Suprapubic skin (tissue), 4 donors: ENCODE results near the gene PLK1.

Experiments
- EP300 ChIP-seq: sonication (generic); formaldehyde crosslinking; IDR thresholded peaks from one replicate; pipeline ENCODE4 v1.6.1; 2017; ENCODE audit warnings: antibody characterized with exemption
- POLR2A ChIP-seq, 2 donors: fragments of 450-650 bp; IDR thresholded peaks; one replicate each; pipeline ENCODE4 v1.6.1; 2017; ENCODE audit warnings: antibody characterized with exemption in 2 of 2, mild to moderate bottlenecking in 2 of 2, moderate library complexity in 2 of 2
- POLR2AphosphoS5 ChIP-seq, 3 donors: sonication (generic); formaldehyde crosslinking; IDR thresholded peaks; one replicate each; pipeline ENCODE4 v1.6.1; 2017; ENCODE audit warnings: antibody characterized with exemption in 3 of 3
- TF ChIP-seq, protein P1 (sequence below), 2 donors: fragments of 200-600 bp in 1 of 2; fragments of 450-650 bp in 1 of 2; sonication (generic) in 1 of 2; IDR thresholded peaks; one replicate each; pipeline ENCODE4 v1.5.1; 2016 to 2019; ENCODE audit warnings: antibody characterized with exemption in 2 of 2, mild to moderate bottlenecking in 1 of 2, moderate library complexity in 1 of 2

DNA sequence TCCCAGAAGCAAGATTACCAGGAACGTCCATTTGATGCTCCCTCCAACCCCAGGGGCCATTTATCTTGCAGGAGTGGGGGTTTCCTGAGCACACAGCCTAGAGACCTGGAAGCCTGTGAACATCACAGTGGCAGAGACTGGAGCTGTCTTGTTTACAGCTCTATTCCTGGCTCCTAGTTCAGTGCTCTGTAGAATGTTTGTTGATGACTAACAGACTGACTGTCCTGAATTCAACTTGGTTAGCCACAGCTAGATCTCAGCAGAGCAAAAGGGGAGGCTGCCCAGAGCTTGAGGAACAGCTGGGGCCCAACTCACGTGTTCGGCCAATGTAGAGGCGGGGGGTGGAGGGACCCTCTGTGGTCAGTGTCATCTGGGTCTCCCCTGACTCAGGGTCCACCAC is 27.8 kb downstream of the PLK1 start:
- TF ChIP-seq POLR2A (IDR thresholded peaks at IDR 0.05) (no peak), EP300 (no peak), POLR2AphosphoS5 (IDR thresholded peaks at IDR 0.05) (no peak)
- TF ChIP-seq, protein P1, sequence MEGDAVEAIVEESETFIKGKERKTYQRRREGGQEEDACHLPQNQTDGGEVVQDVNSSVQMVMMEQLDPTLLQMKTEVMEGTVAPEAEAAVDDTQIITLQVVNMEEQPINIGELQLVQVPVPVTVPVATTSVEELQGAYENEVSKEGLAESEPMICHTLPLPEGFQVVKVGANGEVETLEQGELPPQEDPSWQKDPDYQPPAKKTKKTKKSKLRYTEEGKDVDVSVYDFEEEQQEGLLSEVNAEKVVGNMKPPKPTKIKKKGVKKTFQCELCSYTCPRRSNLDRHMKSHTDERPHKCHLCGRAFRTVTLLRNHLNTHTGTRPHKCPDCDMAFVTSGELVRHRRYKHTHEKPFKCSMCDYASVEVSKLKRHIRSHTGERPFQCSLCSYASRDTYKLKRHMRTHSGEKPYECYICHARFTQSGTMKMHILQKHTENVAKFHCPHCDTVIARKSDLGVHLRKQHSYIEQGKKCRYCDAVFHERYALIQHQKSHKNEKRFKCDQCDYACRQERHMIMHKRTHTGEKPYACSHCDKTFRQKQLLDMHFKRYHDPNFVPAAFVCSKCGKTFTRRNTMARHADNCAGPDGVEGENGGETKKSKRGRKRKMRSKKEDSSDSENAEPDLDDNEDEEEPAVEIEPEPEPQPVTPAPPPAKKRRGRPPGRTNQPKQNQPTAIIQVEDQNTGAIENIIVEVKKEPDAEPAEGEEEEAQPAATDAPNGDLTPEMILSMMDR (IDR thresholded peaks at IDR 0.05) = no peak
